H1 (cell line): ENCODE data around the gene UBR2. TPM values are rescaled to one million over a fixed set of nuclear protein-coding genes. Genes with fewer than 3 reads are reported as not detected.

Experiments used
- CTCF ChIA-PET: fragments of 300-600 bp; sonication (Branson Sonifier 250); formaldehyde crosslinking; loops from one replicate; lab custom pipeline; 2021; ENCODE audit not compliant: partially characterized antibody; lab: Charles Lee
- POLR2A ChIA-PET: fragments of 300-600 bp; sonication (Branson Sonifier 250); formaldehyde crosslinking; loops from one replicate; lab custom pipeline; 2021; ENCODE audit warnings: inconsistent platforms; ENCODE audit not compliant: partially characterized antibody; lab: Charles Lee
- DNase-seq, 2 experiments: peaks; one replicate each; pipeline versions ENCODE4 v3.0.0 to v3.0.0-alpha.2; 2010 to 2022; ENCODE audit warnings: low spot score in 2 of 2, low read depth in 1 of 2, mixed read lengths in 1 of 2
- FAIRE-seq: peaks from 2 replicates; lab custom pipeline; 2011; peaks lifted over from hg19 to GRCh38; lab: Jason Lieb, UNC
- H2AFZ ChIP-seq: 2 replicates; pipeline ENCODE4 v1.8.1; 2012; ENCODE audit warnings: low read length, inconsistent platforms
- H2AK5ac ChIP-seq: 2 replicates; pipeline ENCODE4 v1.6.1; 2013; ENCODE audit warnings: low read depth, low read length
- H2BK120ac ChIP-seq: replicated peaks from 2 replicates; pipeline ENCODE3; 2013; ENCODE audit warnings: low read depth, low read length, inconsistent platforms
- H2BK12ac ChIP-seq: 2 replicates; pipeline ENCODE4 v1.6.1; 2013; ENCODE audit warnings: low read depth, low read length
- H2BK15ac ChIP-seq: 2 replicates; pipeline ENCODE4 v1.6.1; 2013; ENCODE audit warnings: low read length
- H2BK20ac ChIP-seq: 2 replicates; pipeline ENCODE4 v1.6.1; 2013; ENCODE audit warnings: low read length
- H2BK5ac ChIP-seq: 2 replicates; pipeline ENCODE4 v1.6.1; 2013; ENCODE audit warnings: low read depth, low read length
- H3K14ac ChIP-seq: 2 replicates; pipeline ENCODE4 v1.6.1; 2013; ENCODE audit warnings: inconsistent platforms; ENCODE audit not compliant: insufficient read length
- H3K18ac ChIP-seq: 2 replicates; pipeline ENCODE4 v1.6.1; 2013; ENCODE audit warnings: low read length; ENCODE audit errors: extremely low read depth
- H3K23ac ChIP-seq: 2 replicates; pipeline ENCODE4 v1.6.1; 2013; ENCODE audit warnings: inconsistent platforms; ENCODE audit not compliant: insufficient read length
- H3K23me2 ChIP-seq: 2 replicates; pipeline ENCODE4 v1.6.1; 2013; ENCODE audit warnings: low read depth, low read length
- H3K27ac ChIP-seq: 2 replicates; pipeline ENCODE4 v1.6.1; 2011; ENCODE audit warnings: low read depth, low read length, inconsistent platforms
- H3K27me3 ChIP-seq, 4 experiments: replicated peaks in 1 of 4; 1 replicate in 1 of 4; 2 replicates in 3 of 4; pipeline versions ENCODE4 v1.6.1 to v1.8.1; 2011 to 2013; ENCODE audit warnings: low read length in 3 of 4, mild to moderate bottlenecking in 3 of 4, inconsistent platforms in 2 of 4, mixed read lengths in 2 of 4, moderate library complexity in 1 of 4; ENCODE audit not compliant: control insufficient read depth in 3 of 4, insufficient read depth in 3 of 4; ENCODE audit errors: extremely low read depth in 1 of 4
- H3K36me3 ChIP-seq, 4 experiments: 2 replicates each; pipeline versions ENCODE4 v1.6.1 to v1.8.1; 2011 to 2013; ENCODE audit warnings: mild to moderate bottlenecking in 4 of 4, low read length in 3 of 4, moderate library complexity in 2 of 4, control low read depth in 1 of 4, inconsistent platforms in 1 of 4; ENCODE audit not compliant: insufficient read depth in 4 of 4, control insufficient read depth in 2 of 4
- H3K4ac ChIP-seq: replicated peaks from 2 replicates; pipeline ENCODE3; 2013; ENCODE audit warnings: low read length, low read depth, mixed read lengths, inconsistent platforms; ENCODE audit not compliant: insufficient read length
- H3K4me1 ChIP-seq, 4 experiments: replicated peaks in 1 of 4; 1 replicate in 1 of 4; 2 replicates in 3 of 4; pipeline versions ENCODE4 v1.6.1 to v1.8.1; 2011 to 2013; ENCODE audit warnings: low read length in 3 of 4, inconsistent platforms in 2 of 4, mixed read lengths in 1 of 4; ENCODE audit not compliant: insufficient read depth in 4 of 4, control insufficient read depth in 3 of 4
- H3K4me2 ChIP-seq, 2 experiments: 2 replicates each; pipeline versions ENCODE4 v1.6.1 to v1.8.1; 2011 to 2013; ENCODE audit warnings: low read depth in 2 of 2, low read length in 2 of 2, control low read depth in 1 of 2, inconsistent platforms in 1 of 2, mild to moderate bottlenecking in 1 of 2; ENCODE audit not compliant: insufficient read depth in 1 of 2
- H3K4me3 ChIP-seq, 4 experiments: fragments of 200-600, 300-600 bp in 1 of 4; sonication (generic), shearing (Covaris generic), sonication (Bioruptor Twin) in 1 of 4; 2 replicates each; pipeline versions ENCODE4 v1.5.1 to v1.8.1; 2011 to 2016; ENCODE audit warnings: low read length in 4 of 4, low read depth in 3 of 4, control low read depth in 2 of 4, inconsistent platforms in 2 of 4, mild to moderate bottlenecking in 2 of 4, mixed read lengths in 1 of 4, moderate library complexity in 1 of 4; ENCODE audit not compliant: insufficient read depth in 2 of 4; ENCODE audit errors: extremely low read depth in 1 of 4
- H3K56ac ChIP-seq: replicated peaks from 2 replicates; pipeline ENCODE3; 2013; ENCODE audit warnings: low read depth, mild to moderate bottlenecking, mixed read lengths, low read length, inconsistent platforms; ENCODE audit not compliant: insufficient read length
- H3K79me1 ChIP-seq: 2 replicates; pipeline ENCODE4 v1.6.1; 2013; ENCODE audit warnings: low read depth, low read length, control low read depth
- H3K79me2 ChIP-seq, 2 experiments: 2 replicates each; pipeline versions ENCODE4 v1.6.1 to v1.8.1; 2012 to 2013; ENCODE audit warnings: low read length in 2 of 2, mild to moderate bottlenecking in 2 of 2, inconsistent platforms in 1 of 2; ENCODE audit not compliant: insufficient read depth in 2 of 2, control insufficient read depth in 1 of 2
- H3K9ac ChIP-seq, 4 experiments: replicated peaks in 1 of 4; 1 replicate in 1 of 4; 2 replicates in 3 of 4; pipeline versions ENCODE4 v1.6.1 to v1.8.1; 2011 to 2013; ENCODE audit warnings: low read depth in 3 of 4, low read length in 3 of 4, control low read depth in 2 of 4, mild to moderate bottlenecking in 2 of 4, moderate library complexity in 2 of 4, inconsistent platforms in 1 of 4; ENCODE audit errors: extremely low read depth in 1 of 4
- H3K9me3 ChIP-seq, 2 experiments: 2 replicates each; pipeline versions ENCODE4 v1.6.1 to v1.8.1; 2012 to 2013; ENCODE audit warnings: mild to moderate bottlenecking in 2 of 2, moderate library complexity in 2 of 2, control low read depth in 1 of 2, inconsistent platforms in 1 of 2, low read depth in 1 of 2, low read length in 1 of 2, mixed read lengths in 1 of 2; ENCODE audit not compliant: insufficient read depth in 2 of 2
- H4K20me1 ChIP-seq, 2 experiments: replicated peaks in 1 of 2; 2 replicates each; pipeline versions ENCODE3 to v1.8.1; 2011 to 2013; ENCODE audit warnings: inconsistent platforms in 2 of 2, low read length in 2 of 2, mild to moderate bottlenecking in 1 of 2; ENCODE audit not compliant: insufficient read depth in 2 of 2, control insufficient read depth in 1 of 2
- H4K5ac ChIP-seq: 2 replicates; pipeline ENCODE4 v1.6.1; 2013; ENCODE audit warnings: low read length, low read depth, mixed read lengths, inconsistent platforms; ENCODE audit not compliant: insufficient read length
- H4K8ac ChIP-seq: 2 replicates; pipeline ENCODE4 v1.8.0; 2013; ENCODE audit warnings: mild to moderate bottlenecking, moderate library complexity, low read length, inconsistent platforms; ENCODE audit not compliant: insufficient read depth; ENCODE audit errors: extremely low read depth
- H4K91ac ChIP-seq: replicated peaks from 2 replicates; pipeline ENCODE3; 2013; ENCODE audit warnings: low read length, mixed read lengths, inconsistent platforms; ENCODE audit not compliant: insufficient read length
- JUN ChIP-seq: IDR thresholded peaks from 2 replicates; pipeline ENCODE4 v1.6.1; 2011; ENCODE audit warnings: low read depth, mild to moderate bottlenecking, improper control_type of control experiment, low read length
- KDM1A ChIP-seq: fragments of 200-600, 300-600 bp; sonication (generic); IDR thresholded peaks from 2 replicates; pipeline ENCODE4 v1.7.1; 2016; ENCODE audit warnings: mild to moderate bottlenecking, low read length, borderline replicate concordance
- SP1 ChIP-seq: IDR thresholded peaks from 2 replicates; pipeline ENCODE4 v1.6.1; 2011; ENCODE audit warnings: low read depth, low read length
- SP2 ChIP-seq: IDR thresholded peaks from 2 replicates; pipeline ENCODE4 v1.6.1; 2012; ENCODE audit warnings: mild to moderate bottlenecking, low read length, inconsistent platforms
- WGBS, 2 experiments: shearing (Covaris generic) in 1 of 2; methylation state at CpG; one replicate each; pipeline versions ENCODE4 v1.1.6 to v1.1.7; 2013 to 2015; ENCODE audit warnings: low lambda C conversion rate in 2 of 2, mixed read lengths in 2 of 2, inconsistent platforms in 1 of 2, low coverage in 1 of 2, missing lambda C conversion rate in 1 of 2; ENCODE audit not compliant: insufficient replicate concordance in 2 of 2, insufficient coverage in 1 of 2, insufficient read length in 1 of 2; ENCODE audit errors: extremely low coverage in 1 of 2, missing lambda C conversion rate in 1 of 2; 5-methylcytosine and 5-hydroxymethylcytosine counted together
- polyA plus RNA-seq, 7 experiments: library from polyadenylated mRNA; depleted of rRNA in 3 of 7; stranded (reverse) in 5 of 7; unstranded in 2 of 7; fragments of >200 nt in 5 of 7; fragments of 200-250 nt in 2 of 7; gene quantifications; 1 replicate in 5 of 7; 2 replicates in 1 of 7; 4 replicates in 1 of 7; pipeline versions ENCODE4 v1.2.1 to v1.2.3, GENCODE V29; 2011 to 2013; ENCODE audit warnings: missing spikeins in 2 of 7, mixed read lengths in 2 of 7
- total RNA-seq: library from RNA; stranded (reverse); fragmentation: NEBNext Ultra II Directional; extraction: Animal tissue kit (Norgen Biotek cat#: 25700); gene quantifications from 2 replicates; pipeline ENCODE4 v1.2.1, GENCODE V29; 2021

Gene UBR2
- total and polyA plus RNA-seq, 2 of the 8 experiments (the other 6 are each of a cell fraction or from before 2014, with no cell fraction given), result 6.5 to 19.5 TPM

- no peaks in the 10 kb centered on the region for H3K23me2 ChIP-seq
- H2BK12ac ChIP-seq, result no peak overlapping the region
- no peak overlapping the region for H4K8ac ChIP-seq
- no peak overlapping the region for H4K91ac ChIP-seq
- H2BK15ac ChIP-seq, result no peak overlapping the region
- no peak overlapping the region for H3K56ac ChIP-seq
- H3K14ac ChIP-seq, result no peak overlapping the region
- no peak overlapping the region for H2AK5ac ChIP-seq
- peaks cover 0 to 10% (median 0%) of the 10 kb centered on the region in 4 experiments; a peak in 1 of 8 replicates for H3K36me3 ChIP-seq
- H3K18ac ChIP-seq, result no peak overlapping the region
- H3K23ac ChIP-seq, result no peak overlapping the region
- H3K4me2 ChIP-seq, result 0 out of 4 replicates have a peak overlapping the region, but pooled peaks of 1 of the 2 experiments have one; percentile 35
- no peak overlapping the region for H2AFZ ChIP-seq
- no peaks in the 10 kb centered on the region for H3K27me3 ChIP-seq
- no peak overlapping the region for H2BK120ac ChIP-seq
- TF ChIP-seq SP2, result no peak
- TF ChIP-seq SP1, result peak; percentile 96
- TF ChIP-seq JUN, result no peak
- TF ChIP-seq KDM1A, result no peak
- WGBS, 2 experiments, result 33% methylated on average over 1 of the region's 1 CpG; no CpG with 5 or more reads in 1 of the 2 experiments
- no peak overlapping the region for H4K5ac ChIP-seq
- H3K79me1 ChIP-seq, result no peaks in the 10 kb centered on the region
- H2BK20ac ChIP-seq, result no peak overlapping the region
- FAIRE-seq (no peak), DNase-seq (no peak)
- peak overlapping the region in 1 of 4 experiments; percentile 23; a peak in 1 of 8 replicates for H3K4me3 ChIP-seq
- ChIA-PET POLR2A (no interaction called here), CTCF (interaction anchor here (2.4 kb wide), 1 partner anchor 108 kb away, joined by 6 read pairs; no protein-coding TSS in a partner anchor)
- no peaks in the 10 kb centered on the region for H3K79me2 ChIP-seq
- H4K20me1 ChIP-seq, result no peaks in the 10 kb centered on the region
- no peak overlapping the region for H2BK5ac ChIP-seq
- peaks cover 0 to 4% (median 3%) of the 10 kb centered on the region in 4 experiments; a peak in 4 of 7 replicates for H3K4me1 ChIP-seq
- no peak overlapping the region for H3K9ac ChIP-seq
- no peak overlapping the region for H3K27ac ChIP-seq
- H3K9me3 ChIP-seq, result no peaks in the 10 kb centered on the region
- no peak overlapping the region for H3K4ac ChIP-seq
These were observed 54.3 kb downstream of the UBR2 start for GRCh38 chr6:42618105-42618504.
